Gastroesophageal sphincter (tissue), 4 donors: Measurements from ENCODE around the gene GLG1. TPM values are rescaled to one million over a fixed set of nuclear protein-coding genes. Genes with fewer than 3 reads are reported as not detected.
"Not testable (repeated sequence)": the region's sequence is repeated elsewhere in the genome, so short reads cannot be mapped to it uniquely, and the experiment has no call there.

Source experiments
- ATAC-seq: fragments of 150-250 bp; one replicate; pipeline ENCODE4 v1.9.1; 2016; ENCODE audit warnings: mild to moderate bottlenecking, moderate library complexity
- H3K27ac ChIP-seq, 4 donors: fragments of 200-600 bp; sonication (generic) in 3 of 4; 1 replicate in 3 of 4; 2 replicates in 1 of 4; pipeline ENCODE4 v1.5.1; 2016 to 2019
- H3K27me3 ChIP-seq: fragments of 200-600 bp; sonication (generic); one replicate; pipeline ENCODE4 v1.5.1; 2019
- H3K36me3 ChIP-seq, 2 donors: fragments of 200-600 bp; sonication (generic); one replicate each; pipeline ENCODE4 v1.5.1; 2019; ENCODE audit warnings: control low read depth in 1 of 2
- H3K4me1 ChIP-seq, 3 donors: fragments of 200-600 bp; sonication (generic); 1 replicate in 2 of 3; 2 replicates in 1 of 3; pipeline ENCODE4 v1.5.1; 2016 to 2019; ENCODE audit warnings: control low read depth in 2 of 3
- H3K4me3 ChIP-seq, 2 donors: fragments of 200-600 bp; sonication (generic); one replicate each; pipeline ENCODE4 v1.5.1; 2019; ENCODE audit warnings: mild to moderate bottlenecking in 1 of 2, moderate library complexity in 1 of 2
- H3K9me3 ChIP-seq, 3 donors: fragments of 200-600 bp; sonication (generic); one replicate each; pipeline ENCODE4 v1.5.1; 2017 to 2019; ENCODE audit warnings: control low read depth in 2 of 3
- CTCF ChIP-seq, 4 experiments: fragments of 200-600 bp in 2 of 4; fragments of 450-650 bp in 2 of 4; sonication (generic) in 1 of 4; IDR thresholded peaks; one replicate each; pipeline ENCODE4 v1.5.1; 2017 to 2019; ENCODE audit warnings: antibody characterized with exemption in 4 of 4, mild to moderate bottlenecking in 2 of 4, moderate library complexity in 2 of 4
- EP300 ChIP-seq: sonication (generic); formaldehyde crosslinking; IDR thresholded peaks from one replicate; pipeline ENCODE4 v1.6.1; 2017; ENCODE audit warnings: antibody characterized with exemption, mild to moderate bottlenecking
- POLR2A ChIP-seq, 2 donors: fragments of 450-650 bp; IDR thresholded peaks; one replicate each; pipeline ENCODE4 v1.6.1; 2017; ENCODE audit warnings: antibody characterized with exemption in 2 of 2, mild to moderate bottlenecking in 2 of 2, moderate library complexity in 1 of 2
- POLR2AphosphoS5 ChIP-seq: sonication (generic); formaldehyde crosslinking; IDR thresholded peaks from one replicate; pipeline ENCODE4 v1.6.1; 2017; ENCODE audit warnings: antibody characterized with exemption
- WGBS, 2 donors: methylation state at CpG; one replicate each; pipeline ENCODE4 v1.1.5; 2018; ENCODE audit warnings: low coverage in 1 of 2; 5-methylcytosine and 5-hydroxymethylcytosine counted together
- total RNA-seq, 4 donors: library from RNA; depleted of rRNA; stranded (reverse); fragments of >200 nt; gene quantifications; one replicate each; pipeline ENCODE4 v1.1.0, GENCODE V29; 2016

The GLG1 gene
- total RNA-seq = 100 to 1,000 TPM; 121 to 151 (median 139) TPM

GRCh38 chr16:74606521-74607309 is at the start of gene GLG1:
GLG1 (minus strand) TSS chr16:74607114; CDS start chr16:74607094, 20 bp downstream.
- TF ChIP-seq POLR2AphosphoS5 (peak; percentile 92), POLR2A (IDR thresholded peaks at IDR 0.05) (peak; percentile 93 to 94), EP300 (no peak), CTCF (IDR thresholded peaks at IDR 0.05) (no peak)
- Histone ChIP-seq H3K9me3 (no peaks in the 10 kb centered on the region), H3K4me1 (peaks cover 5 to 55% (median 16%) of the 10 kb centered on the region in 3 donors), H3K27ac (peak within 1 kb of the TSS; percentile 82 to 98 (median 91)), H3K36me3 (no peaks in the 10 kb centered on the region), H3K4me3 (peak within 1 kb of the TSS; percentile 68 to 75), H3K27me3 (no peaks in the 10 kb centered on the region)
- peak; percentile 98 for ATAC-seq
- WGBS, 2 donors = 0% methylated on average over 1 of the region's 77 CpGs; no CpG with 5 or more reads in 1 of the 2 donors

- no peaks in the 10 kb centered on the region for H3K27me3 ChIP-seq
- no peak for TF ChIP-seq POLR2A (IDR thresholded peaks at IDR 0.05)
- TF ChIP-seq CTCF (IDR thresholded peaks at IDR 0.05) = no peak
- no peak for TF ChIP-seq EP300
- no peak for TF ChIP-seq POLR2AphosphoS5
- no peaks in the 10 kb centered on the region for H3K9me3 ChIP-seq
- H3K27ac ChIP-seq = no peak overlapping the region
- 85 to 92% methylated on average over 2 to 3 of the region's 3 CpGs for whole genome bisulfite sequencing, 2 donors
- peaks cover 0 to 68% of the 10 kb centered on the region in 2 donors for H3K36me3 ChIP-seq
- no peak overlapping the region for H3K4me3 ChIP-seq
- no peak for ATAC-seq
- H3K4me1 ChIP-seq = peaks cover 0 to 26% (median 0%) of the 10 kb centered on the region in 3 donors
Observed at GRCh38 chr16:74654536-74655050, 47.7 kb upstream of the GLG1 start.

- H3K4me1 ChIP-seq = peaks cover 0 to 19% (median 0%) of the 10 kb centered on the region in 3 donors
- 100% methylated on average over 2 of the region's 2 CpGs; no CpG with 5 or more reads in 1 of the 2 donors for WGBS, 2 donors
- H3K27ac ChIP-seq, H3K9me3 ChIP-seq, ATAC-seq, H3K4me3 ChIP-seq, H3K27me3 ChIP-seq: not testable (repeated sequence)
- H3K36me3 ChIP-seq = peaks cover 0 to 68% of the 10 kb centered on the region in 2 donors
Observed at GRCh38 chr16:74652883-74653282, 46.0 kb upstream of the GLG1 start.

GRCh38 chr16:74652249-74652648 is 45.3 kb upstream of the GLG1 start:
- Histone ChIP-seq H3K27ac (no peak overlapping the region), H3K9me3 (no peaks in the 10 kb centered on the region), H3K4me1 (peaks cover 0 to 19% (median 0%) of the 10 kb centered on the region in 3 donors), H3K36me3 (peaks cover 0 to 68% of the 10 kb centered on the region in 2 donors), H3K27me3 (no peaks in the 10 kb centered on the region), H3K4me3 (no peak overlapping the region)
- WGBS, 2 donors = 50 to 61% methylated on average over 1 of the region's 1 CpG
- TF ChIP-seq CTCF (IDR thresholded peaks at IDR 0.05) (no peak), EP300 (no peak), POLR2AphosphoS5 (no peak), POLR2A (IDR thresholded peaks at IDR 0.05) (no peak)
- ATAC-seq = no peak

- 74 to 100% methylated on average over 1 to 2 of the region's 2 CpGs for WGBS, 2 donors
- Histone ChIP-seq H3K9me3 (no peaks in the 10 kb centered on the region), H3K36me3 (peaks cover 0 to 68% of the 10 kb centered on the region in 2 donors)
Observed at GRCh38 chr16:74651841-74652240, 44.9 kb upstream of the GLG1 start.

More at GRCh38 chr16:74651841-74652240, 44.9 kb upstream of the GLG1 start:
- H3K4me1 ChIP-seq = peaks cover 0 to 19% (median 0%) of the 10 kb centered on the region in 3 donors
- TF ChIP-seq POLR2A (IDR thresholded peaks at IDR 0.05) (no peak), CTCF (IDR thresholded peaks at IDR 0.05) (no peak), EP300 (no peak), POLR2AphosphoS5 (no peak)
- no peak overlapping the region for H3K4me3 ChIP-seq
- no peak overlapping the region for H3K27ac ChIP-seq
- no peaks in the 10 kb centered on the region for H3K27me3 ChIP-seq
- ATAC-seq = no peak
